Right renal cortex interstitium (tissue), 3 donors: ENCODE results near the gene SERPINA9. TPM values are rescaled to one million over a fixed set of nuclear protein-coding genes. Genes with fewer than 3 reads are reported as not detected.
"Not testable (repeated sequence)": the region's sequence is repeated elsewhere in the genome, so short reads cannot be mapped to it uniquely, and the experiment has no call there.

Experiments used
- DNase-seq, 3 donors: peaks; one replicate each; pipeline ENCODE4 v3.0.0-alpha.2; 2013; ENCODE audit warnings: low read depth in 3 of 3, low spot score in 2 of 3
- polyA plus RNA-seq, 3 donors: library from polyadenylated mRNA; unstranded; fragments of 120-200 nt; gene quantifications; one replicate each; pipeline ENCODE4 v1.2.1, GENCODE V29; 2013; ENCODE audit not compliant: insufficient read length in 3 of 3

The SERPINA9 gene
- not detected for polyA plus RNA-seq

GRCh38 chr14:94476023-94476422, at the start of gene SERPINA9:
Gene SERPINA9 (minus strand): TSS chr14:94476197. CDS start chr14:94469840, 6,357 bp downstream.
- DNase-seq: no peak

GRCh38 chr14:94524093-94524492, 48.1 kb upstream of the SERPINA9 start:
- DNase-seq: no peak

GRCh38 chr14:94523265-94523664, 47.3 kb upstream of the SERPINA9 start:
- DNase-seq: no peak

GRCh38 chr14:94522115-94522724, 46.2 kb upstream of the SERPINA9 start:
- no peak for DNase-seq

- no peak for DNase-seq
These were observed 45.5 kb upstream of the SERPINA9 start for GRCh38 chr14:94521375-94522114.

GRCh38 chr14:94517641-94518257, 41.8 kb upstream of the SERPINA9 start:
- DNase-seq: no peak

GRCh38 chr14:94517248-94517640, 41.2 kb upstream of the SERPINA9 start:
- no peak for DNase-seq

GRCh38 chr14:94515856-94516255, 39.9 kb upstream of the SERPINA9 start:
- no peak for DNase-seq

- DNase-seq: no peak
These were observed 39.4 kb upstream of the SERPINA9 start for GRCh38 chr14:94515426-94515825.

GRCh38 chr14:94514351-94514750, 38.4 kb upstream of the SERPINA9 start:
- no peak for DNase-seq

GRCh38 chr14:94510481-94510880, 34.5 kb upstream of the SERPINA9 start:
- DNase-seq: not testable (repeated sequence)

- DNase-seq: no peak
These were observed 33.4 kb upstream of the SERPINA9 start, which contains the start of gene SERPINA12 for GRCh38 chr14:94509356-94509755. Gene SERPINA12 (minus strand): TSS chr14:94509469. CDS start chr14:94498397, 11,072 bp downstream.

GRCh38 chr14:94505641-94506040, 29.6 kb upstream of the SERPINA9 start:
- DNase-seq: no peak

- DNase-seq: no peak
These were observed 29.2 kb upstream of the SERPINA9 start for GRCh38 chr14:94505206-94505605.

GRCh38 chr14:94501588-94502516, 25.9 kb upstream of the SERPINA9 start:
- no peak for DNase-seq

GRCh38 chr14:94500264-94500663, 24.3 kb upstream of the SERPINA9 start:
- no peak for DNase-seq

- DNase-seq: no peak
These were observed 23.7 kb upstream of the SERPINA9 start for GRCh38 chr14:94499673-94500072.

GRCh38 chr14:94498215-94498614, 22.2 kb upstream of the SERPINA9 start:
- no peak for DNase-seq

GRCh38 chr14:94494085-94494484, 18.1 kb upstream of the SERPINA9 start:
- no peak for DNase-seq

GRCh38 chr14:94491511-94491910, 15.5 kb upstream of the SERPINA9 start:
- DNase-seq: no peak

- no peak for DNase-seq
These were observed 13.3 kb upstream of the SERPINA9 start for GRCh38 chr14:94489336-94489735.
